Liver (tissue), 2 donors: ENCODE data around the gene KNG1.

ENCODE experiments used
- YY1 ChIP-seq: IDR thresholded peaks from 2 replicates; pipeline ENCODE4 v1.6.1; 2016; ENCODE audit warnings: antibody characterized with exemption, mild to moderate bottlenecking
- TF ChIP-seq, protein P1 (sequence below): fragments of 150-350 bp; IDR thresholded peaks from 2 replicates; pipeline ENCODE4 v1.5.1; 2017; ENCODE audit warnings: improper control_type of control experiment, low read depth, low read length; ENCODE audit not compliant: missing input control
- TF ChIP-seq, protein P2 (sequence below): IDR thresholded peaks from 2 replicates; pipeline ENCODE4 v1.6.1; 2016; ENCODE audit warnings: antibody characterized with exemption
- donor health status: healthy.

- TF ChIP-seq, protein P1, sequence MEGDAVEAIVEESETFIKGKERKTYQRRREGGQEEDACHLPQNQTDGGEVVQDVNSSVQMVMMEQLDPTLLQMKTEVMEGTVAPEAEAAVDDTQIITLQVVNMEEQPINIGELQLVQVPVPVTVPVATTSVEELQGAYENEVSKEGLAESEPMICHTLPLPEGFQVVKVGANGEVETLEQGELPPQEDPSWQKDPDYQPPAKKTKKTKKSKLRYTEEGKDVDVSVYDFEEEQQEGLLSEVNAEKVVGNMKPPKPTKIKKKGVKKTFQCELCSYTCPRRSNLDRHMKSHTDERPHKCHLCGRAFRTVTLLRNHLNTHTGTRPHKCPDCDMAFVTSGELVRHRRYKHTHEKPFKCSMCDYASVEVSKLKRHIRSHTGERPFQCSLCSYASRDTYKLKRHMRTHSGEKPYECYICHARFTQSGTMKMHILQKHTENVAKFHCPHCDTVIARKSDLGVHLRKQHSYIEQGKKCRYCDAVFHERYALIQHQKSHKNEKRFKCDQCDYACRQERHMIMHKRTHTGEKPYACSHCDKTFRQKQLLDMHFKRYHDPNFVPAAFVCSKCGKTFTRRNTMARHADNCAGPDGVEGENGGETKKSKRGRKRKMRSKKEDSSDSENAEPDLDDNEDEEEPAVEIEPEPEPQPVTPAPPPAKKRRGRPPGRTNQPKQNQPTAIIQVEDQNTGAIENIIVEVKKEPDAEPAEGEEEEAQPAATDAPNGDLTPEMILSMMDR: peak; percentile 9
- no peak for TF ChIP-seq YY1
- TF ChIP-seq, protein P2, sequence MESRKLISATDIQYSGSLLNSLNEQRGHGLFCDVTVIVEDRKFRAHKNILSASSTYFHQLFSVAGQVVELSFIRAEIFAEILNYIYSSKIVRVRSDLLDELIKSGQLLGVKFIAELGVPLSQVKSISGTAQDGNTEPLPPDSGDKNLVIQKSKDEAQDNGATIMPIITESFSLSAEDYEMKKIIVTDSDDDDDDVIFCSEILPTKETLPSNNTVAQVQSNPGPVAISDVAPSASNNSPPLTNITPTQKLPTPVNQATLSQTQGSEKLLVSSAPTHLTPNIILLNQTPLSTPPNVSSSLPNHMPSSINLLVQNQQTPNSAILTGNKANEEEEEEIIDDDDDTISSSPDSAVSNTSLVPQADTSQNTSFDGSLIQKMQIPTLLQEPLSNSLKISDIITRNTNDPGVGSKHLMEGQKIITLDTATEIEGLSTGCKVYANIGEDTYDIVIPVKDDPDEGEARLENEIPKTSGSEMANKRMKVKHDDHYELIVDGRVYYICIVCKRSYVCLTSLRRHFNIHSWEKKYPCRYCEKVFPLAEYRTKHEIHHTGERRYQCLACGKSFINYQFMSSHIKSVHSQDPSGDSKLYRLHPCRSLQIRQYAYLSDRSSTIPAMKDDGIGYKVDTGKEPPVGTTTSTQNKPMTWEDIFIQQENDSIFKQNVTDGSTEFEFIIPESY: no peak
Observed at GRCh38 chr3:186790261-186790981, 73.3 kb downstream of the KNG1 start.
